ENCODE measurements around the gene CLDN7.

CLDN7 gene

GRCh38 chr17:7285679-7286078 lies 23.4 kb upstream of the CLDN7 start:
- DNase-seq (ENCODE audit: low spot score) = no peak

- no peak for DNase-seq (ENCODE audit: low spot score)
Measured at GRCh38 chr17:7284911-7285310, 22.6 kb upstream of the CLDN7 start.

- no peak for DNase-seq (ENCODE audit: low spot score)
Measured at GRCh38 chr17:7283471-7284216, 21.4 kb upstream of the CLDN7 start.

- no peak for DNase-seq (ENCODE audit: low spot score)
Measured at GRCh38 chr17:7282752-7283321, 20.6 kb upstream of the CLDN7 start.

- no peak for DNase-seq (ENCODE audit: low spot score)
Measured at GRCh38 chr17:7281953-7282751, 19.9 kb upstream of the CLDN7 start.

- peak; percentile 94 for DNase-seq (ENCODE audit: low spot score)
Measured at GRCh38 chr17:7281074-7281952, 19.0 kb upstream of the CLDN7 start, which contains the start of gene SLC2A4. SLC2A4 (plus strand) TSS chr17:7281718; CDS start chr17:7281935, 217 bp downstream.

- peak; percentile 89 for DNase-seq (ENCODE audit: low spot score)
Measured at GRCh38 chr17:7280519-7281073, 18.3 kb upstream of the CLDN7 start.

- no peak for DNase-seq (ENCODE audit: low spot score)
Measured at GRCh38 chr17:7279448-7279847, 17.2 kb upstream of the CLDN7 start.

GRCh38 chr17:7266784-7267183 lies 4.5 kb upstream of the CLDN7 start:
- DNase-seq (ENCODE audit: low spot score) = no peak

- DNase-seq (ENCODE audit: low spot score) = no peak
Measured at GRCh38 chr17:7263801-7264078, 1.5 kb upstream of the CLDN7 start.

- no peak for DNase-seq (ENCODE audit: low spot score)
Measured at GRCh38 chr17:7262935-7263800, 890 bp upstream of the CLDN7 start.

GRCh38 chr17:7261379-7262191 lies 693 bp downstream of the CLDN7 start:
- no peak for DNase-seq (ENCODE audit: low spot score)

- DNase-seq (ENCODE audit: low spot score) = peak; percentile 42
Measured at GRCh38 chr17:7260651-7261378, 1.5 kb downstream of the CLDN7 start.

GRCh38 chr17:7260151-7260550 lies 2.1 kb downstream of the CLDN7 start:
- DNase-seq (ENCODE audit: low spot score) = no peak

- DNase-seq (ENCODE audit: low spot score) = no peak
Measured at GRCh38 chr17:7259555-7259889, 2.8 kb downstream of the CLDN7 start.

GRCh38 chr17:7258731-7259554 lies 3.3 kb downstream of the CLDN7 start:
- DNase-seq (ENCODE audit: low spot score) = peak; percentile 57

GRCh38 chr17:7256766-7257456 lies 5.4 kb downstream of the CLDN7 start:
- DNase-seq (ENCODE audit: low spot score) = no peak

- no peak for DNase-seq (ENCODE audit: low spot score)
Measured at GRCh38 chr17:7254511-7254910, 7.8 kb downstream of the CLDN7 start.
